ENCODE measurements around the gene NGDN.
"Not testable (repeated sequence)": the region's sequence is repeated elsewhere in the genome, so short reads cannot be mapped to it uniquely, and the experiment has no call there.

Gene NGDN

GRCh38 chr14:23456883-23457586 is 12.5 kb upstream of the NGDN start:
- not testable (repeated sequence) for H3K27ac ChIP-seq (ENCODE audit: low read depth, low read length); H3K36me3 ChIP-seq (ENCODE audit: insufficient read depth, low read length); H3K4me3 ChIP-seq (ENCODE audit: low read length); H3K4me1 ChIP-seq (ENCODE audit: insufficient read depth, low read length); H3K27me3 ChIP-seq (ENCODE audit: insufficient read depth, low read length); H3K9ac ChIP-seq (ENCODE audit: low read depth, low read length); H3K9me3 ChIP-seq (ENCODE audit: insufficient read depth, low read depth, low read length)
- WGBS = 93% methylated on average over 11 of the region's 11 CpGs

- Histone ChIP-seq H3K4me3 (ENCODE audit: low read length) (no peak overlapping the region), H3K36me3 (ENCODE audit: insufficient read depth, low read length) (no peaks in the 10 kb centered on the region)
- WGBS = 88% methylated on average over 3 of the region's 5 CpGs
Measured at GRCh38 chr14:23457587-23458445, 11.7 kb upstream of the NGDN start.

GRCh38 chr14:23460960-23461359 is 8.5 kb upstream of the NGDN start:
- no peak overlapping the region for H3K4me3 ChIP-seq (ENCODE audit: low read length)
- no peaks in the 10 kb centered on the region for H3K4me1 ChIP-seq (ENCODE audit: insufficient read depth, low read length)
- H3K9ac ChIP-seq (ENCODE audit: low read depth, low read length) = no peak overlapping the region
- no peaks in the 10 kb centered on the region for H3K27me3 ChIP-seq (ENCODE audit: insufficient read depth, low read length)
- no peaks in the 10 kb centered on the region for H3K9me3 ChIP-seq (ENCODE audit: insufficient read depth, low read depth, low read length)
- H3K27ac ChIP-seq (ENCODE audit: low read depth, low read length) = no peak overlapping the region
- no peaks in the 10 kb centered on the region for H3K36me3 ChIP-seq (ENCODE audit: insufficient read depth, low read length)

More at GRCh38 chr14:23457587-23458445, 11.7 kb upstream of the NGDN start:
- no peak overlapping the region for H3K27ac ChIP-seq (ENCODE audit: low read depth, low read length)
- H3K9me3 ChIP-seq (ENCODE audit: insufficient read depth, low read depth, low read length) = no peaks in the 10 kb centered on the region
- H3K4me1 ChIP-seq (ENCODE audit: insufficient read depth, low read length) = no peaks in the 10 kb centered on the region
- no peaks in the 10 kb centered on the region for H3K27me3 ChIP-seq (ENCODE audit: insufficient read depth, low read length)
- H3K9ac ChIP-seq (ENCODE audit: low read depth, low read length) = no peak overlapping the region

GRCh38 chr14:23464700-23465099 is 4.8 kb upstream of the NGDN start:
- H3K27me3 ChIP-seq (ENCODE audit: insufficient read depth, low read length) = no peaks in the 10 kb centered on the region
- no peak overlapping the region for H3K27ac ChIP-seq (ENCODE audit: low read depth, low read length)
- H3K9ac ChIP-seq (ENCODE audit: low read depth, low read length) = no peak overlapping the region
- no peak overlapping the region for H3K4me3 ChIP-seq (ENCODE audit: low read length)
- no peaks in the 10 kb centered on the region for H3K9me3 ChIP-seq (ENCODE audit: insufficient read depth, low read depth, low read length)
- H3K4me1 ChIP-seq (ENCODE audit: insufficient read depth, low read length) = no peaks in the 10 kb centered on the region
- no peaks in the 10 kb centered on the region for H3K36me3 ChIP-seq (ENCODE audit: insufficient read depth, low read length)

- no peak overlapping the region for H3K4me3 ChIP-seq (ENCODE audit: low read length)
- 90% methylated on average over 3 of the region's 3 CpGs for WGBS
Measured at GRCh38 chr14:23465261-23465660, 4.2 kb upstream of the NGDN start.

GRCh38 chr14:23468704-23469126 is 788 bp upstream of the NGDN start:
- Histone ChIP-seq H3K4me3 (ENCODE audit: low read length) (peak overlapping the region; percentile 45), H3K27me3 (ENCODE audit: insufficient read depth, low read length) (no peaks in the 10 kb centered on the region), H3K9ac (ENCODE audit: low read depth, low read length) (peak overlapping the region; percentile 43), H3K9me3 (ENCODE audit: insufficient read depth, low read depth, low read length) (no peaks in the 10 kb centered on the region), H3K4me1 (ENCODE audit: insufficient read depth, low read length) (peaks cover 5% of the 10 kb centered on the region; the same call in 1 of the 2 replicates), H3K36me3 (ENCODE audit: insufficient read depth, low read length) (peaks cover 33% of the 10 kb centered on the region), H3K27ac (ENCODE audit: low read depth, low read length) (peak overlapping the region; percentile 69; the same call in 1 of the 2 replicates)
- 79% methylated on average over 15 of the region's 15 CpGs for WGBS

More at GRCh38 chr14:23465261-23465660, 4.2 kb upstream of the NGDN start:
- no peaks in the 10 kb centered on the region for H3K36me3 ChIP-seq (ENCODE audit: insufficient read depth, low read length)
- no peak overlapping the region for H3K9ac ChIP-seq (ENCODE audit: low read depth, low read length)
- no peaks in the 10 kb centered on the region for H3K9me3 ChIP-seq (ENCODE audit: insufficient read depth, low read depth, low read length)
- H3K4me1 ChIP-seq (ENCODE audit: insufficient read depth, low read length) = peaks cover 1% of the 10 kb centered on the region; the same call in 1 of the 2 replicates
- H3K27ac ChIP-seq (ENCODE audit: low read depth, low read length) = no peak overlapping the region
- no peaks in the 10 kb centered on the region for H3K27me3 ChIP-seq (ENCODE audit: insufficient read depth, low read length)

GRCh38 chr14:23469906-23470403 is 452 bp downstream of the NGDN start:
- Histone ChIP-seq H3K9ac (ENCODE audit: low read depth, low read length) (peak overlapping the region; percentile 87), H3K36me3 (ENCODE audit: insufficient read depth, low read length) (peaks cover 45% of the 10 kb centered on the region), H3K4me1 (ENCODE audit: insufficient read depth, low read length) (peaks cover 5% of the 10 kb centered on the region; the same call in 1 of the 2 replicates), H3K4me3 (ENCODE audit: low read length) (peak overlapping the region; percentile 86), H3K27ac (ENCODE audit: low read depth, low read length) (peak overlapping the region; percentile 78), H3K27me3 (ENCODE audit: insufficient read depth, low read length) (no peaks in the 10 kb centered on the region), H3K9me3 (ENCODE audit: insufficient read depth, low read depth, low read length) (no peaks in the 10 kb centered on the region)
- WGBS = 2% methylated on average over 8 of the region's 11 CpGs

GRCh38 chr14:23470947-23471346 is 1.4 kb downstream of the NGDN start:
- WGBS = 92% methylated on average over 1 of the region's 1 CpG
- H3K9ac ChIP-seq (ENCODE audit: low read depth, low read length) = no peak overlapping the region
- H3K27me3 ChIP-seq (ENCODE audit: insufficient read depth, low read length) = no peaks in the 10 kb centered on the region
- peaks cover 55% of the 10 kb centered on the region for H3K36me3 ChIP-seq (ENCODE audit: insufficient read depth, low read length)
- no peak overlapping the region for H3K27ac ChIP-seq (ENCODE audit: low read depth, low read length)
- no peaks in the 10 kb centered on the region for H3K9me3 ChIP-seq (ENCODE audit: insufficient read depth, low read depth, low read length)
- no peak overlapping the region for H3K4me3 ChIP-seq (ENCODE audit: low read length)
- peaks cover 5% of the 10 kb centered on the region; the same call in 1 of the 2 replicates for H3K4me1 ChIP-seq (ENCODE audit: insufficient read depth, low read length)

- no peaks in the 10 kb centered on the region for H3K9me3 ChIP-seq (ENCODE audit: insufficient read depth, low read depth, low read length)
- H3K4me3 ChIP-seq (ENCODE audit: low read length) = no peak overlapping the region
- H3K36me3 ChIP-seq (ENCODE audit: insufficient read depth, low read length) = peaks cover 60% of the 10 kb centered on the region
- no peak overlapping the region for H3K27ac ChIP-seq (ENCODE audit: low read depth, low read length)
- peaks cover 18% of the 10 kb centered on the region for H3K4me1 ChIP-seq (ENCODE audit: insufficient read depth, low read length)
- 64% methylated on average over 2 of the region's 5 CpGs for WGBS
- H3K27me3 ChIP-seq (ENCODE audit: insufficient read depth, low read length) = no peaks in the 10 kb centered on the region
- H3K9ac ChIP-seq (ENCODE audit: low read depth, low read length) = no peak overlapping the region
Measured at GRCh38 chr14:23478109-23478759, 8.7 kb downstream of the NGDN start.

GRCh38 chr14:23481362-23481970 is 12.0 kb downstream of the NGDN start:
- Histone ChIP-seq H3K9me3 (ENCODE audit: insufficient read depth, low read depth, low read length) (no peaks in the 10 kb centered on the region), H3K9ac (ENCODE audit: low read depth, low read length) (no peak overlapping the region), H3K4me3 (ENCODE audit: low read length) (no peak overlapping the region), H3K27me3 (ENCODE audit: insufficient read depth, low read length) (no peaks in the 10 kb centered on the region), H3K4me1 (ENCODE audit: insufficient read depth, low read length) (peaks cover 48% of the 10 kb centered on the region), H3K36me3 (ENCODE audit: insufficient read depth, low read length) (peaks cover 28% of the 10 kb centered on the region), H3K27ac (ENCODE audit: low read depth, low read length) (no peak overlapping the region)
- 65% methylated on average over 3 of the region's 3 CpGs for WGBS
